Measurements from ENCODE around the gene GAS2L3. TPM values are rescaled to one million over a fixed set of nuclear protein-coding genes. Genes with fewer than 3 reads are reported as not detected.

Gene GAS2L3
- total and polyA plus RNA-seq, 2 of the 8 experiments (the other 6 are each of a cell fraction or from before 2014, with no cell fraction given), result 2.1 to 19.3 TPM

DNA sequence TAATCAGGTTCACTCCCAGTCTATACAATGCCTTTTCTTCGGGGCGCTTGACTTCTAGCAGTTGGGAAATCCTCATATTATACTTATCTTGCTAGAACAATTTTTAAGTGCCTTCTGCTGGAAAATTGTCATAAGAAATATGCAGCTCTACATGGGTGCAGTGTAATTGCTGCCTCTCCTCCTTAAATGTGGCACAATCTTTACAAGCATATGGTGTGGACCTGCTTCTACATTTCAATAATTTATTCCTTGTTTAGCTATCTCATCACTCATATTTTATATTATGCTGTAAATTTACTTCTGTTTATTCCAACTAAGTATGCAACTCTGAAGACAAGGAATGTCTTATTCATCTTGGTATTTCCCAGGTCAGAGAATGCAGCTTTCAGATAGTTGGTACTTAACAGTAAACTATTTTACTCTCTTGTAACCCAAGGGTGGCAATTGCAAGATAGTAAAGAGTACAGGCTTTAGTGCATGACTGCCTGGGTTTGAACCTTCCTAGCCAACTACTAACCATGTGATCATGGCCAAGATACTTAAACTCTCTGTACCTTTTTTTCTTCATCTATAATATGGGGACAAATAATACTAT, 43.6 kb upstream of the GAS2L3 start:
- no peak overlapping the region for H3K23ac ChIP-seq (ENCODE audit: insufficient read length)
- no peak overlapping the region for H2AFZ ChIP-seq (ENCODE audit: low read length)
- no peaks in the 10 kb centered on the region for H3K9me3 ChIP-seq (ENCODE audit: insufficient read depth in 2 of 2, low read depth in 1 of 2, low read length in 1 of 2)
- H3K36me3 ChIP-seq (ENCODE audit: control insufficient read depth in 2 of 4, insufficient read depth in 4 of 4, low read length in 3 of 4), result no peaks in the 10 kb centered on the region
- FAIRE-seq, result no peak
- no peak overlapping the region for H3K18ac ChIP-seq (ENCODE audit: extremely low read depth, low read length)
- H2BK12ac ChIP-seq (ENCODE audit: low read depth, low read length), result no peak overlapping the region
- H4K91ac ChIP-seq (replicated peaks; ENCODE audit: insufficient read length, low read length), result no peak overlapping the region
- no peak overlapping the region for H2BK15ac ChIP-seq (ENCODE audit: low read length)
- H2AK5ac ChIP-seq (ENCODE audit: low read depth, low read length), result no peak overlapping the region
- H3K9ac ChIP-seq (replicated peaks in 1 of 4; ENCODE audit: extremely low read depth in 1 of 4, low read depth in 3 of 4, low read length in 3 of 4), result no peak overlapping the region
- H3K27ac ChIP-seq (ENCODE audit: low read depth, low read length), result no peak overlapping the region
- H3K4me1 ChIP-seq (replicated peaks in 1 of 4; ENCODE audit: control insufficient read depth in 3 of 4, insufficient read depth in 4 of 4, low read length in 3 of 4), result peaks cover 0 to 4% (median 2%) of the 10 kb centered on the region in 4 experiments; a peak in 2 of 7 replicates
- H3K4me3 ChIP-seq (ENCODE audit: extremely low read depth in 1 of 4, insufficient read depth in 2 of 4, low read depth in 3 of 4, low read length in 4 of 4), result no peak overlapping the region
- no peaks in the 10 kb centered on the region for H3K23me2 ChIP-seq (ENCODE audit: low read depth, low read length)
- no peak overlapping the region for H3K4me2 ChIP-seq (ENCODE audit: insufficient read depth in 1 of 2, low read depth in 2 of 2, low read length in 2 of 2)
- no peaks in the 10 kb centered on the region for H4K20me1 ChIP-seq (replicated peaks in 1 of 2; ENCODE audit: control insufficient read depth in 1 of 2, insufficient read depth in 2 of 2, low read length in 2 of 2)
- DNase-seq (ENCODE audit: low read depth in 1 of 2, low spot score in 2 of 2), result no peak
- H2BK120ac ChIP-seq (replicated peaks; ENCODE audit: low read depth, low read length), result no peak overlapping the region
- H3K14ac ChIP-seq (ENCODE audit: insufficient read length), result no peak overlapping the region
- H2BK5ac ChIP-seq (ENCODE audit: low read depth, low read length), result no peak overlapping the region
- POLR2A ChIA-PET (ENCODE audit: partially characterized antibody), result interaction anchor here (1.7 kb wide), 1 partner anchor 11 kb away, joined by 3 read pairs; no protein-coding TSS in a partner anchor
- no peak overlapping the region for H2BK20ac ChIP-seq (ENCODE audit: low read length)
- no peaks in the 10 kb centered on the region for H3K79me2 ChIP-seq (ENCODE audit: control insufficient read depth in 1 of 2, insufficient read depth in 2 of 2, low read length in 2 of 2)
- H4K8ac ChIP-seq (ENCODE audit: extremely low read depth, insufficient read depth, low read length), result no peak overlapping the region
- CTCF ChIA-PET (ENCODE audit: partially characterized antibody), result interaction anchor here (1.2 to 1.3 kb wide), 2 partner anchors 14 to 24 kb away, joined by 3 to 4 read pairs; no protein-coding TSS in a partner anchor
- WGBS, 2 experiments (ENCODE audit: extremely low coverage in 1 of 2, insufficient coverage in 1 of 2, insufficient read length in 1 of 2, insufficient replicate concordance in 2 of 2, low coverage in 1 of 2, low lambda C conversion rate in 2 of 2, missing lambda C conversion rate in 1 of 2), result 86% methylated on average over 2 of the region's 2 CpGs; no CpG with 5 or more reads in 1 of the 2 experiments
- no peak overlapping the region for H3K4ac ChIP-seq (replicated peaks; ENCODE audit: insufficient read length, low read depth, low read length)
- no peaks in the 10 kb centered on the region for H3K79me1 ChIP-seq (ENCODE audit: low read depth, low read length)
- no peak for TF ChIP-seq TEAD4 (IDR thresholded peaks at IDR 0.05; ENCODE audit: low read depth, low read length)
- no peak for TF ChIP-seq JUND (IDR thresholded peaks at IDR 0.05; ENCODE audit: low read length)
- TF ChIP-seq KDM5A (IDR thresholded peaks at IDR 0.05; ENCODE audit: low read length), result no peak
- TF ChIP-seq BCL11A (IDR thresholded peaks at IDR 0.05; ENCODE audit: low read depth in 2 of 2, low read length in 2 of 2), result no peak
- no peak for TF ChIP-seq ATF3 (IDR thresholded peaks at IDR 0.05; ENCODE audit: insufficient read depth, low read depth, low read length)
- TF ChIP-seq SIRT6 (IDR thresholded peaks at IDR 0.05; ENCODE audit: low read length), result no peak
- TF ChIP-seq RAD21 (IDR thresholded peaks at IDR 0.05 in 1 of 2, conservative IDR thresholded peaks at IDR 0.05 in 1 of 2; ENCODE audit: low read depth in 2 of 2, low read length in 2 of 2), result no peak
- no peak for TF ChIP-seq TBP (IDR thresholded peaks at IDR 0.05; ENCODE audit: low read depth, low read length)
- TF ChIP-seq RBBP5 (IDR thresholded peaks at IDR 0.05; ENCODE audit: borderline replicate concordance, low read depth, low read length), result no peak
- TF ChIP-seq HDAC2 (IDR thresholded peaks at IDR 0.05; ENCODE audit: borderline replicate concordance in 1 of 2, low read depth in 2 of 2, low read length in 2 of 2), result no peak
- no peak for TF ChIP-seq POLR2AphosphoS5 (IDR thresholded peaks at IDR 0.05; ENCODE audit: low read depth, low read length)
- TF ChIP-seq ASH2L (IDR thresholded peaks at IDR 0.05; ENCODE audit: low read length), result no peak
- H3K56ac ChIP-seq (replicated peaks; ENCODE audit: insufficient read length, low read depth, low read length), result no peak overlapping the region
- H4K5ac ChIP-seq (ENCODE audit: insufficient read length, low read depth, low read length), result no peak overlapping the region
- H3K27me3 ChIP-seq (replicated peaks in 1 of 4; ENCODE audit: control insufficient read depth in 3 of 4, extremely low read depth in 1 of 4, insufficient read depth in 3 of 4, low read length in 3 of 4), result no peaks in the 10 kb centered on the region
